H1 (cell line): ENCODE data around the gene CEP104. TPM values are rescaled to one million over a fixed set of nuclear protein-coding genes. Genes with fewer than 3 reads are reported as not detected.

Experiments
- CTCF ChIA-PET: fragments of 300-600 bp; sonication (Branson Sonifier 250); formaldehyde crosslinking; loops from one replicate; lab custom pipeline; 2021; ENCODE audit not compliant: partially characterized antibody; lab: Charles Lee
- POLR2A ChIA-PET: fragments of 300-600 bp; sonication (Branson Sonifier 250); formaldehyde crosslinking; loops from one replicate; lab custom pipeline; 2021; ENCODE audit warnings: inconsistent platforms; ENCODE audit not compliant: partially characterized antibody; lab: Charles Lee
- DNase-seq, 2 experiments: peaks; one replicate each; pipeline versions ENCODE4 v3.0.0 to v3.0.0-alpha.2; 2010 to 2022; ENCODE audit warnings: low spot score in 2 of 2, low read depth in 1 of 2, mixed read lengths in 1 of 2
- FAIRE-seq: peaks from 2 replicates; lab custom pipeline; 2011; peaks lifted over from hg19 to GRCh38; lab: Jason Lieb, UNC
- H2AFZ ChIP-seq: 2 replicates; pipeline ENCODE4 v1.8.1; 2012; ENCODE audit warnings: low read length, inconsistent platforms
- H2AK5ac ChIP-seq: 2 replicates; pipeline ENCODE4 v1.6.1; 2013; ENCODE audit warnings: low read depth, low read length
- H2BK120ac ChIP-seq: replicated peaks from 2 replicates; pipeline ENCODE3; 2013; ENCODE audit warnings: low read depth, low read length, inconsistent platforms
- H2BK12ac ChIP-seq: 2 replicates; pipeline ENCODE4 v1.6.1; 2013; ENCODE audit warnings: low read depth, low read length
- H2BK15ac ChIP-seq: 2 replicates; pipeline ENCODE4 v1.6.1; 2013; ENCODE audit warnings: low read length
- H2BK20ac ChIP-seq: 2 replicates; pipeline ENCODE4 v1.6.1; 2013; ENCODE audit warnings: low read length
- H2BK5ac ChIP-seq: 2 replicates; pipeline ENCODE4 v1.6.1; 2013; ENCODE audit warnings: low read depth, low read length
- H3K14ac ChIP-seq: 2 replicates; pipeline ENCODE4 v1.6.1; 2013; ENCODE audit warnings: inconsistent platforms; ENCODE audit not compliant: insufficient read length
- H3K18ac ChIP-seq: 2 replicates; pipeline ENCODE4 v1.6.1; 2013; ENCODE audit warnings: low read length; ENCODE audit errors: extremely low read depth
- H3K23ac ChIP-seq: 2 replicates; pipeline ENCODE4 v1.6.1; 2013; ENCODE audit warnings: inconsistent platforms; ENCODE audit not compliant: insufficient read length
- H3K23me2 ChIP-seq: 2 replicates; pipeline ENCODE4 v1.6.1; 2013; ENCODE audit warnings: low read depth, low read length
- H3K27ac ChIP-seq: 2 replicates; pipeline ENCODE4 v1.6.1; 2011; ENCODE audit warnings: low read depth, low read length, inconsistent platforms
- H3K27me3 ChIP-seq, 4 experiments: replicated peaks in 1 of 4; 1 replicate in 1 of 4; 2 replicates in 3 of 4; pipeline versions ENCODE4 v1.6.1 to v1.8.1; 2011 to 2013; ENCODE audit warnings: low read length in 3 of 4, mild to moderate bottlenecking in 3 of 4, inconsistent platforms in 2 of 4, mixed read lengths in 2 of 4, moderate library complexity in 1 of 4; ENCODE audit not compliant: control insufficient read depth in 3 of 4, insufficient read depth in 3 of 4; ENCODE audit errors: extremely low read depth in 1 of 4
- H3K36me3 ChIP-seq, 4 experiments: 2 replicates each; pipeline versions ENCODE4 v1.6.1 to v1.8.1; 2011 to 2013; ENCODE audit warnings: mild to moderate bottlenecking in 4 of 4, low read length in 3 of 4, moderate library complexity in 2 of 4, control low read depth in 1 of 4, inconsistent platforms in 1 of 4; ENCODE audit not compliant: insufficient read depth in 4 of 4, control insufficient read depth in 2 of 4
- H3K4ac ChIP-seq: replicated peaks from 2 replicates; pipeline ENCODE3; 2013; ENCODE audit warnings: low read length, low read depth, mixed read lengths, inconsistent platforms; ENCODE audit not compliant: insufficient read length
- H3K4me1 ChIP-seq, 4 experiments: replicated peaks in 1 of 4; 1 replicate in 1 of 4; 2 replicates in 3 of 4; pipeline versions ENCODE4 v1.6.1 to v1.8.1; 2011 to 2013; ENCODE audit warnings: low read length in 3 of 4, inconsistent platforms in 2 of 4, mixed read lengths in 1 of 4; ENCODE audit not compliant: insufficient read depth in 4 of 4, control insufficient read depth in 3 of 4
- H3K4me2 ChIP-seq, 2 experiments: 2 replicates each; pipeline versions ENCODE4 v1.6.1 to v1.8.1; 2011 to 2013; ENCODE audit warnings: low read depth in 2 of 2, low read length in 2 of 2, control low read depth in 1 of 2, inconsistent platforms in 1 of 2, mild to moderate bottlenecking in 1 of 2; ENCODE audit not compliant: insufficient read depth in 1 of 2
- H3K4me3 ChIP-seq, 4 experiments: fragments of 200-600, 300-600 bp in 1 of 4; sonication (generic), shearing (Covaris generic), sonication (Bioruptor Twin) in 1 of 4; 2 replicates each; pipeline versions ENCODE4 v1.5.1 to v1.8.1; 2011 to 2016; ENCODE audit warnings: low read length in 4 of 4, low read depth in 3 of 4, control low read depth in 2 of 4, inconsistent platforms in 2 of 4, mild to moderate bottlenecking in 2 of 4, mixed read lengths in 1 of 4, moderate library complexity in 1 of 4; ENCODE audit not compliant: insufficient read depth in 2 of 4; ENCODE audit errors: extremely low read depth in 1 of 4
- H3K56ac ChIP-seq: replicated peaks from 2 replicates; pipeline ENCODE3; 2013; ENCODE audit warnings: low read depth, mild to moderate bottlenecking, mixed read lengths, low read length, inconsistent platforms; ENCODE audit not compliant: insufficient read length
- H3K79me1 ChIP-seq: 2 replicates; pipeline ENCODE4 v1.6.1; 2013; ENCODE audit warnings: low read depth, low read length, control low read depth
- H3K79me2 ChIP-seq, 2 experiments: 2 replicates each; pipeline versions ENCODE4 v1.6.1 to v1.8.1; 2012 to 2013; ENCODE audit warnings: low read length in 2 of 2, mild to moderate bottlenecking in 2 of 2, inconsistent platforms in 1 of 2; ENCODE audit not compliant: insufficient read depth in 2 of 2, control insufficient read depth in 1 of 2
- H3K9ac ChIP-seq, 4 experiments: replicated peaks in 1 of 4; 1 replicate in 1 of 4; 2 replicates in 3 of 4; pipeline versions ENCODE4 v1.6.1 to v1.8.1; 2011 to 2013; ENCODE audit warnings: low read depth in 3 of 4, low read length in 3 of 4, control low read depth in 2 of 4, mild to moderate bottlenecking in 2 of 4, moderate library complexity in 2 of 4, inconsistent platforms in 1 of 4; ENCODE audit errors: extremely low read depth in 1 of 4
- H3K9me3 ChIP-seq, 2 experiments: 2 replicates each; pipeline versions ENCODE4 v1.6.1 to v1.8.1; 2012 to 2013; ENCODE audit warnings: mild to moderate bottlenecking in 2 of 2, moderate library complexity in 2 of 2, control low read depth in 1 of 2, inconsistent platforms in 1 of 2, low read depth in 1 of 2, low read length in 1 of 2, mixed read lengths in 1 of 2; ENCODE audit not compliant: insufficient read depth in 2 of 2
- H4K20me1 ChIP-seq, 2 experiments: replicated peaks in 1 of 2; 2 replicates each; pipeline versions ENCODE3 to v1.8.1; 2011 to 2013; ENCODE audit warnings: inconsistent platforms in 2 of 2, low read length in 2 of 2, mild to moderate bottlenecking in 1 of 2; ENCODE audit not compliant: insufficient read depth in 2 of 2, control insufficient read depth in 1 of 2
- H4K5ac ChIP-seq: 2 replicates; pipeline ENCODE4 v1.6.1; 2013; ENCODE audit warnings: low read length, low read depth, mixed read lengths, inconsistent platforms; ENCODE audit not compliant: insufficient read length
- H4K8ac ChIP-seq: 2 replicates; pipeline ENCODE4 v1.8.0; 2013; ENCODE audit warnings: mild to moderate bottlenecking, moderate library complexity, low read length, inconsistent platforms; ENCODE audit not compliant: insufficient read depth; ENCODE audit errors: extremely low read depth
- H4K91ac ChIP-seq: replicated peaks from 2 replicates; pipeline ENCODE3; 2013; ENCODE audit warnings: low read length, mixed read lengths, inconsistent platforms; ENCODE audit not compliant: insufficient read length
- CEBPB ChIP-seq: IDR thresholded peaks from 2 replicates; pipeline ENCODE4 v1.6.1; 2012; ENCODE audit warnings: low read depth, low read length
- CREB1 ChIP-seq: IDR thresholded peaks from 2 replicates; pipeline ENCODE4 v1.6.1; 2012; ENCODE audit warnings: inconsistent platforms
- EP300 ChIP-seq, 2 experiments: IDR thresholded peaks; 1 replicate in 1 of 2; 2 replicates in 1 of 2; pipeline ENCODE4 v1.6.1; 2011 to 2012; ENCODE audit warnings: low read depth in 2 of 2, low read length in 2 of 2, mild to moderate bottlenecking in 2 of 2, borderline replicate concordance in 1 of 2, inconsistent platforms in 1 of 2, moderate library complexity in 1 of 2
- EZH2 ChIP-seq: fragments of 200-600 bp; sonication (generic); IDR thresholded peaks from 2 replicates; pipeline ENCODE4 v1.7.1; 2012; ENCODE audit warnings: low read depth, mild to moderate bottlenecking, moderate library complexity, low read length, inconsistent platforms; ENCODE audit not compliant: severe bottlenecking
- GABPA ChIP-seq: IDR thresholded peaks from 2 replicates; pipeline ENCODE4 v1.6.1; 2011; ENCODE audit warnings: mild to moderate bottlenecking, low read length, moderate library complexity, borderline replicate concordance; ENCODE audit not compliant: insufficient read depth
- HDAC2 ChIP-seq, 2 experiments: fragments of 300-600 bp in 1 of 2; sonication (generic) in 1 of 2; IDR thresholded peaks; 2 replicates each; pipeline ENCODE4 v1.6.1; 2011 to 2012; ENCODE audit warnings: low read depth in 2 of 2, low read length in 2 of 2, mild to moderate bottlenecking in 2 of 2, moderate library complexity in 2 of 2, borderline replicate concordance in 1 of 2, inconsistent platforms in 1 of 2
- KDM1A ChIP-seq: fragments of 200-600, 300-600 bp; sonication (generic); IDR thresholded peaks from 2 replicates; pipeline ENCODE4 v1.7.1; 2016; ENCODE audit warnings: mild to moderate bottlenecking, low read length, borderline replicate concordance
- RBBP5 ChIP-seq: IDR thresholded peaks from 2 replicates; pipeline ENCODE4 v1.7.1; 2012; ENCODE audit warnings: low read depth, mild to moderate bottlenecking, inconsistent platforms, low read length, moderate library complexity, borderline replicate concordance
- SAP30 ChIP-seq: fragments of 300-600 bp; sonication (generic); IDR thresholded peaks from 2 replicates; pipeline ENCODE4 v1.7.1; 2012; ENCODE audit warnings: low read length, moderate library complexity, mild to moderate bottlenecking, inconsistent platforms; ENCODE audit not compliant: insufficient read depth, insufficient replicate concordance
- SP4 ChIP-seq: IDR thresholded peaks from 2 replicates; pipeline ENCODE4 v1.6.1; 2012; ENCODE audit warnings: low read length, inconsistent platforms
- TAF1 ChIP-seq: IDR thresholded peaks from 2 replicates; pipeline ENCODE4 v1.6.1; 2011; ENCODE audit warnings: mild to moderate bottlenecking, low read depth, low read length
- TAF7 ChIP-seq: optimal IDR thresholded peaks from 2 replicates; pipeline ENCODE3; 2011; ENCODE audit warnings: low read depth, mild to moderate bottlenecking, inconsistent platforms, low read length, moderate library complexity, borderline replicate concordance
- TCF12 ChIP-seq: IDR thresholded peaks from 2 replicates; pipeline ENCODE4 v1.6.1; 2011; ENCODE audit warnings: low read depth, mild to moderate bottlenecking, low read length
- WGBS, 2 experiments: shearing (Covaris generic) in 1 of 2; methylation state at CpG; one replicate each; pipeline versions ENCODE4 v1.1.6 to v1.1.7; 2013 to 2015; ENCODE audit warnings: low lambda C conversion rate in 2 of 2, mixed read lengths in 2 of 2, inconsistent platforms in 1 of 2, low coverage in 1 of 2, missing lambda C conversion rate in 1 of 2; ENCODE audit not compliant: insufficient replicate concordance in 2 of 2, insufficient coverage in 1 of 2, insufficient read length in 1 of 2; ENCODE audit errors: extremely low coverage in 1 of 2, missing lambda C conversion rate in 1 of 2; 5-methylcytosine and 5-hydroxymethylcytosine counted together
- polyA plus RNA-seq, 7 experiments: library from polyadenylated mRNA; depleted of rRNA in 3 of 7; stranded (reverse) in 5 of 7; unstranded in 2 of 7; fragments of >200 nt in 5 of 7; fragments of 200-250 nt in 2 of 7; gene quantifications; 1 replicate in 5 of 7; 2 replicates in 1 of 7; 4 replicates in 1 of 7; pipeline versions ENCODE4 v1.2.1 to v1.2.3, GENCODE V29; 2011 to 2013; ENCODE audit warnings: missing spikeins in 2 of 7, mixed read lengths in 2 of 7
- total RNA-seq: library from RNA; stranded (reverse); fragmentation: NEBNext Ultra II Directional; extraction: Animal tissue kit (Norgen Biotek cat#: 25700); gene quantifications from 2 replicates; pipeline ENCODE4 v1.2.1, GENCODE V29; 2021

Gene CEP104
- total and polyA plus RNA-seq, 2 of the 8 experiments (the other 6 are each of a cell fraction or from before 2014, with no cell fraction given) = 8.0 to 43.9 TPM

DNA sequence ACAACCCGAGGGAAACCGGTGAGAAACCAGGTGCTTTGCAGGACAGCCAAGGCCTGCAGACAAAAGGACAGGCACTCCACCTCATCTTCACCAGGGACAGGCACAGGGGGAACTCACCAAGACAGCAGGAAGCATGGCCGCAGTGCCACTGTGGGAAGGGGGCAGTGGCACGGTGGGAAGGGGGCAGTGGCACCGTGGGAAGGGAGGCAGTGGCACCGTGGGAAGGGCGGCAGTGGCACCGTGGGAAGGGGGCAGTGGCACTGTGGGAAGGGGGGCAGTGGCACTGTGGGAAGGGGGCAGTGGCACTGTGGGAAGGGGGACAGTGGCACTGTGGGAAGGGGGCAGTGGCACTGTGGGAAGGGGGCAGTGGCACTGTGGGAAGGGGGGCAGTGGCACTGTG, 32.4 kb downstream of the CEP104 start:
- no peak overlapping the region for H3K23ac ChIP-seq
- no peak overlapping the region for H3K4me2 ChIP-seq
- no peak overlapping the region for H4K91ac ChIP-seq
- H3K9ac ChIP-seq = no peak overlapping the region
- no peak overlapping the region for H2AFZ ChIP-seq
- no peak overlapping the region for H2AK5ac ChIP-seq
- H3K4me1 ChIP-seq = no peaks in the 10 kb centered on the region
- no peak overlapping the region for H3K27ac ChIP-seq
- H3K14ac ChIP-seq = no peak overlapping the region
- peaks cover 0 to 6% (median 0%) of the 10 kb centered on the region in 4 experiments; a peak in 3 of 8 replicates for H3K36me3 ChIP-seq
- H3K4me3 ChIP-seq = no peak overlapping the region
- no peaks in the 10 kb centered on the region for H3K79me1 ChIP-seq
- H2BK12ac ChIP-seq = no peak overlapping the region
- WGBS, 2 experiments = 80% methylated on average over 3 of the region's 8 CpGs; no CpG with 5 or more reads in 1 of the 2 experiments
- FAIRE-seq (no peak), DNase-seq (no peak)
- ChIA-PET POLR2A (no interaction called here), CTCF (interaction anchor here (2.2 kb wide), 1 partner anchor 10 kb away, joined by 5 read pairs; no protein-coding TSS in a partner anchor)
- H4K8ac ChIP-seq = no peak overlapping the region
- H3K56ac ChIP-seq = no peak overlapping the region
- no peak overlapping the region for H2BK20ac ChIP-seq
- no peaks in the 10 kb centered on the region for H3K23me2 ChIP-seq
- H3K18ac ChIP-seq = no peak overlapping the region
- no peaks in the 10 kb centered on the region for H3K27me3 ChIP-seq
- no peak overlapping the region for H2BK15ac ChIP-seq
- H3K79me2 ChIP-seq = no peaks in the 10 kb centered on the region
- peaks cover 1 to 11% of the 10 kb centered on the region in 2 experiments for H4K20me1 ChIP-seq
- no peak overlapping the region for H2BK5ac ChIP-seq
- H3K4ac ChIP-seq = no peak overlapping the region
- no peak overlapping the region for H2BK120ac ChIP-seq
- no peak overlapping the region for H4K5ac ChIP-seq
- no peaks in the 10 kb centered on the region for H3K9me3 ChIP-seq
- TF ChIP-seq RBBP5 (no peak), GABPA (no peak), TCF12 (no peak), SP4 (no peak), KDM1A (no peak), TAF1 (no peak), EP300 (IDR thresholded peaks at IDR 0.05; ENCODE audit: borderline replicate concordance in 1 of 2, low read depth in 2 of 2, low read length in 2 of 2) (no peak), SAP30 (no peak), CREB1 (no peak), HDAC2 (IDR thresholded peaks at IDR 0.05; ENCODE audit: borderline replicate concordance in 1 of 2, low read depth in 2 of 2, low read length in 2 of 2) (no peak), TAF7 (no peak), CEBPB (no peak), EZH2 (no peak)
